ENCODE measurements around the gene CCL15. TPM values are rescaled to one million over a fixed set of nuclear protein-coding genes. Genes with fewer than 3 reads are reported as not detected.

The CCL15 gene
- total RNA-seq, 1 experiment from 2014 or later: not detected

Other genes with a start within 250 kb of the CCL15 start
- gene GAS2L2, start 248.3 kb downstream of the CCL15 start, total RNA-seq (2021): 0.07 to 0.30 TPM (median 0.15 TPM) in 3 replicates
- 0.30 to 0.89 TPM (median 0.35 TPM) in 3 replicates for gene C17orf50, start 240.7 kb downstream of the CCL15 start, total RNA-seq (2021)
- 0.22 TPM in 1 of 3 replicates, not detected in the others for gene MMP28, start 205.9 kb downstream of the CCL15 start, total RNA-seq (2021)
- 273 to 322 TPM (median 316 TPM) in 3 replicates for gene TAF15, start 192.1 kb downstream of the CCL15 start, total RNA-seq (2021)
- gene HEATR9, start 132.7 kb downstream of the CCL15 start, total RNA-seq (2021): not detected in 3 replicates
- 0.17 to 0.37 TPM (median 0.27 TPM) in 3 replicates for gene CCL5, start 121.2 kb downstream of the CCL15 start, total RNA-seq (2021)
- 4.7 to 6.4 TPM (median 5.2 TPM) in 3 replicates for gene RDM1, start 70.8 kb downstream of the CCL15 start, total RNA-seq (2021)
- not detected in 3 replicates for gene LYZL6, start 57.8 kb downstream of the CCL15 start, total RNA-seq (2021)
- not detected in 3 replicates for gene CCL16, start 20.1 kb downstream of the CCL15 start, total RNA-seq (2021)
- gene CCL14, start 14.8 kb downstream of the CCL15 start, total RNA-seq (2021): not detected in 3 replicates
- gene CCL23, start 16.4 kb upstream of the CCL15 start, total RNA-seq (2021): not detected in 3 replicates
- gene CCL18, start 62.7 kb upstream of the CCL15 start, total RNA-seq (2021): not detected in 3 replicates
- 0.44 to 0.72 TPM (median 0.55 TPM) in 3 replicates for gene CCL3, start 88.6 kb upstream of the CCL15 start, total RNA-seq (2021)
- 0.37 to 1.2 TPM (median 0.48 TPM) in 3 replicates for gene CCL4, start 102.3 kb upstream of the CCL15 start, total RNA-seq (2021)
- gene TBC1D3B, start 175.1 kb upstream of the CCL15 start, total RNA-seq (2021): 6.3 to 7.9 TPM (median 7.7 TPM) in 3 replicates
- gene CCL3L1, start 195.2 kb upstream of the CCL15 start, total RNA-seq (2021): not detected in 3 replicates
- gene CCL4L2, start 209.5 kb upstream of the CCL15 start, total RNA-seq (2021): 0.32 TPM in 1 of 3 replicates, not detected in the others

Measured in WTC11 (cell line).